RWPE1 (cell line): Measurements from ENCODE around the gene DLGAP5.

Experiments
- CTCF ChIA-PET: fragments of 350-600 bp; sonication (Branson Sonifier 250); formaldehyde crosslinking; extraction: SDS; loops from one replicate; lab custom pipeline; 2021; lab: Yijun Ruan, JAX
- POLR2A ChIA-PET: fragments of 400-600 bp; formaldehyde crosslinking; extraction: SDS; loops from one replicate; lab custom pipeline; 2020; ENCODE audit warnings: antibody characterized with exemption; ENCODE audit not compliant: low non-redundant PET; lab: Yijun Ruan, JAX
- DNase-seq: peaks from one replicate; pipeline ENCODE4 v3.0.0; 2012; ENCODE audit warnings: low spot score
- H3K27ac ChIP-seq: fragments of 450-650 bp; 2 replicates; pipeline ENCODE4 v1.5.1; 2017
- TF ChIP-seq, protein P1 (sequence below): fragments of 450-650 bp; conservative IDR thresholded peaks from 2 replicates; pipeline ENCODE4 v1.5.1; 2017; ENCODE audit warnings: low read depth, mild to moderate bottlenecking

DLGAP5 gene

DNA sequence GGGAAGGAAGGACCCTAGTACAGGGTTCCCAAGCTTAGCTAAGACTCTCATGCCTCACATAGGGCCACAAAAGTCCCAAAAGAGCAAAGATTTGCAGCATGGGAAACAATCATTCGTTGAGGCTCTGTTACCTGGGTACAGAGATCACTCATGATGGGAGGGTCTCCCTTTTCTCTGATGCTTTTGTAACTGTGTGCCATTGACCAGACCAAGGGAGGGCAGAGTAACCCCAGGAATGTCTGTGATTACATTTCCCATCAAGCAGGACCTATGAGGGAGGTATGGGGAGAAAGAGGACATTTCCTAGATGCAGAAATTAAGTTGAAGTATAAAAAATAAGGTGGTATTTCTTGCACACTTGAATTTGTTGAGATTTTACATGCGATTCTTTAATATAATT is 16.4 kb upstream of the DLGAP5 start:
- H3K27ac ChIP-seq = no peak overlapping the region
- ChIA-PET POLR2A (no interaction called here), CTCF (interaction anchor here (0.7 kb wide), 2 partner anchors 8 to 220 kb away, joined by 3 to 4 read pairs; no protein-coding TSS in a partner anchor)
- no peak for DNase-seq
- TF ChIP-seq, protein P1, sequence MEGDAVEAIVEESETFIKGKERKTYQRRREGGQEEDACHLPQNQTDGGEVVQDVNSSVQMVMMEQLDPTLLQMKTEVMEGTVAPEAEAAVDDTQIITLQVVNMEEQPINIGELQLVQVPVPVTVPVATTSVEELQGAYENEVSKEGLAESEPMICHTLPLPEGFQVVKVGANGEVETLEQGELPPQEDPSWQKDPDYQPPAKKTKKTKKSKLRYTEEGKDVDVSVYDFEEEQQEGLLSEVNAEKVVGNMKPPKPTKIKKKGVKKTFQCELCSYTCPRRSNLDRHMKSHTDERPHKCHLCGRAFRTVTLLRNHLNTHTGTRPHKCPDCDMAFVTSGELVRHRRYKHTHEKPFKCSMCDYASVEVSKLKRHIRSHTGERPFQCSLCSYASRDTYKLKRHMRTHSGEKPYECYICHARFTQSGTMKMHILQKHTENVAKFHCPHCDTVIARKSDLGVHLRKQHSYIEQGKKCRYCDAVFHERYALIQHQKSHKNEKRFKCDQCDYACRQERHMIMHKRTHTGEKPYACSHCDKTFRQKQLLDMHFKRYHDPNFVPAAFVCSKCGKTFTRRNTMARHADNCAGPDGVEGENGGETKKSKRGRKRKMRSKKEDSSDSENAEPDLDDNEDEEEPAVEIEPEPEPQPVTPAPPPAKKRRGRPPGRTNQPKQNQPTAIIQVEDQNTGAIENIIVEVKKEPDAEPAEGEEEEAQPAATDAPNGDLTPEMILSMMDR = no peak

DNA sequence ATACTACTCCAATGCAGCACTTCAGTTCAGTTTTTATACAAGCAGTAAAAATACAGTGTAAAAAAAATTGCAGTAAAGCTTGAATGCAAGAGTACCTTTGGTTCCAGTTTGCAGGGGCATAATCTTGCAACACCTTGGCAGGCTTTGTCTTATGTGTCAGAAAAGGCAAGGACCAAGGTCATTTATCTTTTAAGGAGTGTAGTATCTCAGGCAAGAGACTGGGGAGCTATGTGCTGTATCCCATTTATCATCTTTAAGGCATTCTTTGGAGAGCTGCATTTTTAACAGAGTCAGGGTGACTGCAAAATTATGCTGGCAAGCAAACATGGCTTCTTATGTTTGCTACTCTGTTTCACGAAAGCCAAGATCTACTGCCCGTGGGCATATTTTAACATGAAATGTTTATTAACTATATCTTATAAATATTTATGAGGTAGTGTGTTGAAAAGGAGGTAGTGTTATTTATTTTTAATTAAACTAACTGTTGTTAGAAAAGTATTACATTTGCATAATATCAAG is 14.8 kb upstream of the DLGAP5 start:
- POLR2A ChIA-PET = no interaction called here
- DNase-seq = no peak
- CTCF ChIA-PET = interaction anchor here (0.7 kb wide), 1 partner anchor 535 kb away, joined by 3 read pairs; no protein-coding TSS in a partner anchor
- H3K27ac ChIP-seq = no peak overlapping the region
- TF ChIP-seq, protein P1 = no peak

GRCh38 chr14:55201219-55202101 is 10.1 kb upstream of the DLGAP5 start:
- TF ChIP-seq, protein P1 = no peak
- no peak for DNase-seq
- POLR2A ChIA-PET = no interaction called here
- CTCF ChIA-PET = interaction anchor here (0.7 to 1.0 kb wide), 2 partner anchors 10 to 15 kb away, joined by 3 to 5 read pairs; no protein-coding TSS in a partner anchor
- no peak overlapping the region for H3K27ac ChIP-seq

DNA sequence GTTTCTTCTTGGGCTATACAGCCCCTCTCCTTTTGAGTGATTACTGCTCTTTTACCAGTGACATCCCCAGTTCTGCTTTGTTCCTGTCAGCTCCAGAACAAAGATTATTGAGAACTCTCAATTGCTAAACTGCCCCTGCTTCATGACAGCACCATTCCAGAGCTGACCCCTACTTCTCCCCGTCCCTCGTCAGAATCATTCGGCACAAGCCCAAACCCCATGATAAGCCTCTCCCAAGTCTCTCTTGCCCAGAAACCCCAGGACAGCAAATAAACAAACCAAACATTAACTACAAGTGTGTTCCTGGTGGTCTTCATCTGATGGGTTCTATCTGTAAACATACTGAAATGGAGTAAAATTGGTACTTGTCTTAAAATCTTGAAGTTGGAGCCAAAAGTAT is 9.3 kb upstream of the DLGAP5 start:
- no peak for DNase-seq
- POLR2A ChIA-PET = no interaction called here
- TF ChIP-seq, protein P1 = no peak
- H3K27ac ChIP-seq = no peak overlapping the region
- CTCF ChIA-PET = interaction anchor here (0.6 to 0.7 kb wide), 2 partner anchors 16 to 436 kb away, joined by 3 read pairs; no protein-coding TSS in a partner anchor

DNA sequence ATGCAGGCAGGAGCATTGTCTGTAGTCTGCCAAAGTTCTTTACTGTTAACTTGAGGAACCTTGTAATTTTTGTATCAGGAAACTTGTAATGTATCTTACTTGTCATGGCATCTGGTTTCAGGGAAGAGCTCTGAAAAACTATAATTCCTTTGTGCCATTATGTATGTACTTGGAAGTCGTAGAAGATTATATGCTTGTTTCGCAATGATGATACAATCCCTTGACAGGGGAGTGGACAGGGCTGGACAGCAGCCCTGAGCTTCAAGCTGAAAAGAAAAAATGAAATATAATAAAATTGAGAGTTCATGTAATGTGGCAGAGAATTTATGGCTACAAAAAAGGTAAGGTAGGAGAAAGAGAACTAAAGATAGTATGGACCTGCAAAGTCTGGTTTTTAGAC is 7.4 kb upstream of the DLGAP5 start:
- TF ChIP-seq, protein P1 = no peak
- no peak overlapping the region for H3K27ac ChIP-seq
- DNase-seq = no peak
- ChIA-PET CTCF (no interaction called here), POLR2A (no interaction called here)

DNA sequence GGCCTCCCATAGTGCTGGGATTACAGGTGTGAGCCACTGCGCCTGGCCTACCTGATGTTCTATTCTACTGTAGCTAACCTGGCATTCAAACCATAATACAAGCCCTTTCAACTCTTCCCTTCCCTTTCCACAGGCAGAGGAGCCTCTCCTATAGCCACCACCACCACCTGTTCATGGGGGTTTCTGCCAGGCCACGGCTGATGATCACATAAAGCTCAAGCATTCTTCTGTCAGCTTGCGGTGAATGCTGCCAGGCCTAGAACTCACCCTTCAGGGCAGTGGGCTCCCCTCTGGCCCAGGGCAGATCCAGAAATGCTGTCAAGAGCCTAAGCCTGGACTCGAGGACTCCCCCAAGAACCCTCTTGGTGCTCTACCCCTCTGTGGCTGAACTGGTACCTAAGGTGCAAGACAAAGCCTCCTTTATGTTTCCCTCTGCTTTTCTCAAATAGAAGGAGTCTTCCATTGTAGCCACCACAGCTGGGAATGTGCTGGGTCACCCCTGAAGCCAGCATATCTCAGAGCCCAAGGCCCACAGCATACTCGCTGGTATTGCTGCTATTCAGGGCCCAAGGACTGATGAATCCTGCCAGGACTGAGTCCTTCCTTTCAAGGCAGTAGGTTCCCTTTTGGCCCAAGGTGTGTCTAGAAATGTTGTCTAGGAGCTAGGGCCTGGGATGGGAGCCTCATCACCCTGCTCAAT is 3.4 kb upstream of the DLGAP5 start:
- ChIA-PET POLR2A (no interaction called here), CTCF (interaction anchor here (0.6 kb wide), 1 partner anchor 87 kb away, joined by 4 read pairs; no protein-coding TSS in a partner anchor)
- TF ChIP-seq, protein P1 = no peak
- DNase-seq = no peak
- H3K27ac ChIP-seq = no peak overlapping the region
